ENCODE results near the gene SCNN1G.

Gene SCNN1G

DNA sequence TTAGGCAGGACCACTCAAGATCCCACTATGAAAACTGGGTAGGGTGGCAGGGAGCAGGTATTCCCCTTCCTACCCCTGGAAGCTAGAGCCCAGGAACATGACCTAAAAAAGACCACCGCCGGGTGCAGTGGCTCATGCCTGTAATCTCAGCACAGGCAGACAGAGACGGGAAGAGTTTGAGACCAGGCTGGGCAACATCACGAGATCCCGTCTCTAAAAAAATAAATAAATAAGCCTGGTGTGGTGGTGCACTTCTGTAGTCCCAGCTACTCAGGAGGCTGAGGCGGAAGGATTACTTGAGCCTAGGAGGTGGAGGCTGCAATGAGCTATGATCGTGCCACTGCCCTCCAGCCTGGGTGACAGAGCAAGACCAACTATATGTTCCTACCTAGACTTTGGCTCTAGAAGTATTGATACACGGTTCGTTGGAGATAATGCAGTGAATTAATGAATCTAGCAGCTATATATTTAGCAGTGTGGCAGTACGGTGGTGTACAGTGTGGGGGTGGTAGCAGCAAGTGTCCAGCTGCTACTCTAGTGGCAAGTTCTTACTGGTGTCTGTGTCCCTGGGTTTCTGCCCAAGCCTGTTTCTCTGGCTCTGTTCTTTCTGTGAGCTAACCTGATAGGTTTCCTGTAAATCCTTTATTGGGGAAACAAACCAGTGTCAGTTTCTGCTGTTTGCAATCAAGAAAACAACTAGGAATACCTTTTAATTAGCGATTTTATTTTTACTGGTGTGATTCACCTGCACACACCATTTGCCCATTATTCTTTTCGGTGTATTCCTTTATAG lies 30.0 kb upstream of the SCNN1G start:
- DNase-seq: no peak

DNA sequence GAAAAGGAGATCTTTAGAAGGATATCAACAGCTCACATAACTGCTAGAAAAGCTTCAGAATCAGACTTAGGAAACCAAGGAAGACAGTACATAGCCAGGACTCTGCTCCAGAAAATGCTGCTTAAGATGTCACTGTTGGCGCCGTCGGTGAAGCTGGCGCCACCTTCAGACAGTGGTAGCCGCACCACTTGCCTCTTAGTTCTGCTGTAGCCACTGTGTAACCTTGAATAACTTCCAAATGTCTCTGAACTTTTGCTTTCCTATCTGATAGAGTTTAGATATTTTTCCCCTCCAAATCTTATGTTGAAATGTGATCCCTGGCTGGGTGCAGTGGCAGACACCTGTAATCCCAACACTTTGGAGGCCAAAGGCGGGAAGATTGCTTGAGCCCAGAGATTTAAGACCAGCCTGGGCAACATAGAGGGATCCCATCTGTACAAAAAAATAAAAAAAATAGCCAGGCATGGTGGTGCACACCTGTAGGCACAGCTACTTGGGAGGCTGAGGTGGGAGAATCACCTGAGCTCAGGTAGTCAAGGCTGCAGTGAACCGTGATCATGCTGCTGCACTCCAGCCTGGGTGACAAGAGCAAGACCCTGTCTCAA lies 27.0 kb upstream of the SCNN1G start:
- no peak for DNase-seq

DNA sequence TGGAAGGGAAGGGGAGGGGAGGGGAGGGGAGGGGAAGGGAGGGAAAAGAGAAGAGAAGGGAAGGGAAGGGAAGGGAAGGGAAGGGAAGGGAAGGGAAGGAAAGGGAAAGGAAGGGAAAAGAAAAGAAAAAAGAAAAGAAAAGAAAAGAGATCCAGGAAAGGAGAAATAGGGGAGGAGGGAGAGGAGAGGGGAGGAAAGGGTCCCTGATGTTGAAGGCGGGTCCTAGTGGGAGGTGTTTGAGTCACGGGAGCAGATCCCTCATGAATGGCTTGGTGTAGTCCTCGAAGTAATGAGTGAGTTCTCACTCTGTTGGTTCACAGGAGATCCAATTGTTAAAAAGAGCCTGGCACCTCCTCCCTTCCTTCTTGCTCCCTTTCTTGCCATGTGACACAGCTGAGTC lies 26.4 kb upstream of the SCNN1G start:
- no peak for DNase-seq

DNA sequence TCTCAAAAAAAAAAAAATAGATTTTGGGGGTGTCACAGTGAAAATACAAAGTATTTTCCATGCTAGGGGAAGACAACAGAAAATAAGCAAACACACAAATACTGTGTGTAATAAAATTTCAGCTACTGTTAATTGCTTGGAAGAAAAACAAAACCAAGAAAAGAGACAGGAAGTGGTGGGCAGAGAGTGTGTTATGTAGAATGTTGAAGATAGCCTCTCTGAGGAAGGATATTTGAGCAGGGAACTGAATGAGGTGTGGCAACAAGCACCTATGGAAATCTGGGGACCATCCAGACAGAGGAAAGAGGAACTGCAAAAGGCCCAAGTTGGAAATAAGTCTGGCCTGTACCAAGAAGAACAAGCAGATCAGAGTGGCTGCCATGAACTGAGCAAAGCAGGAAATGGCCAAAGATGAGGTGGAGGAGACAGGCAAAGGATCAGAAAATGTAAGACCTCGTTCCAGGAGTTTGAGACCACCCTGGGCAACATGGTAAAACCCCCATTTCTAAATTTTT lies 25.5 kb upstream of the SCNN1G start:
- DNase-seq: no peak

DNA sequence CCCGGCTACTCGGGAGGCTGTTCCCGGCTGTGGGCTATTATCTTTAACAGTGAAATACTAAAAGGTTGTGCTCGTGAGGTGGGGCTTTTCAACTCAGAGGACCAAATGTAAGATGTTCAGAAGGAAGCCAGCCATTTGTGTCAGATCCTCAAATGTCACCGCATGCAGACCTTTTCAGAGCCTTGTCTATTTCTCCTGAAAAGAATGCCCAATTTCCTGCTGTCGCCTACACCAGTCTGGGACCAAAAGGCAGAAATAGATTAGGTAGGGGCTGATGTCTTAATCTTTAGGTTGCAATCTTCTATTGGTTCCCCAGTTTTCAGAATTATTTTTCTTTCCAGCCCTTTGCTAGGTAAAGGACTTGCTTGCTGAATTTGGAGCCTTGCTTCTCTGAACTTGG lies 24.4 kb upstream of the SCNN1G start:
- no peak for DNase-seq

DNA sequence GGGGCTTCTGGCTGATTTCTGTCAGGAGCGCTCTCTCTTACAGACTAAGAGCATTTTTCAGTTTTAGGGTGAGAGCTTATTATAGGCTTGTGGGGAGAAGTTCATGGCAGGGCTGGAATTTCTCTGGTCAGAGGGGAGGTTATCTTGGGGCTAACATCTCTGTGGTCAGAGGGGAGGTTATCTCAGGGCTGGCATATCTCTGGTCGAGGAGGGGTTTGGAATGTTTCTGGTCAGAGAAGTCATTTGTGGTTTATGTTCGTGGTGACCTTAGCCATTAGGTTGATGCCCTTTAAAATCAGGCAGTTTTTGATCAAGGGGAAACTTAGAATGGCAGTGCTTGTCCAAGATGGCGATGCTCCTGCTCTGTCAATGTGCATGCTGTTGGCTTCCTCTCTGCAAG lies 22.5 kb upstream of the SCNN1G start:
- no peak for DNase-seq

DNA sequence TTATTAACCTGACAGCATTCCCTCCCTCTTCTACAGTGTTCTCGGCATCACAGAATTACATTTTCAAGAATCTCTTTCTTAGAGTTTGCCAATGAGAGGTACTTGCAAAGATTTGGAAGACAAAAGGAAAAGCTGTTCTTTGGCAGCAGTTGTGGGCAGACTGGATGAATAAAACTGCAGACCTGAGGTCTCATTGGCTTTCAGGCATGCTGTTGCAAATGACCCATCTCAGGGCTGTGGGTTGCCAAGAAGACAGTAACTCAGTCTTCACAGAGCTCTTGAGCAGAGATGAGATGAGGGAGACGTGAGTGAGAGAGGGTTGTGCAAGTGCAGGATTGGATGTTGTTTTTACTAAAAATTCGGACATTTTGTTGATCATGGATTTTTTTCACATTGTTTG lies 22.0 kb upstream of the SCNN1G start:
- DNase-seq: no peak

DNA sequence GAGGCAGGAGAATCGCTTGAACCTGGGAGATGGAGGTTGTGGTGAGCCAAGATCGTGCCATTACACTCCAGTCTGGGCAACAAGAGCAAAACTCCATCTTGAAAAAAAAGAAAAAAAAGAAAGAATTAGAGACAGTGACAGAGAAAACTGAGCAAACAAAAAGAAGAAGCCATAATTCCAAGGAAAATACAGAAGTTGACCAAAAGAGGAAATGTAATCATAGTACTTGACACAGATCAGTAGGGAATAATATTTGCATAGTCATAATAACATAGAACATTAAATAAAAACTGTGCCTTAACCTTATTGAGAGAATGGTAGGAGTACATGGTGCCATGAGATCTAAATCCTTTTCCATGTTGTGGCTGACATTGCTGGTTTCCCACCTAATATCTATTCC lies 18.6 kb upstream of the SCNN1G start:
- DNase-seq: no peak

DNA sequence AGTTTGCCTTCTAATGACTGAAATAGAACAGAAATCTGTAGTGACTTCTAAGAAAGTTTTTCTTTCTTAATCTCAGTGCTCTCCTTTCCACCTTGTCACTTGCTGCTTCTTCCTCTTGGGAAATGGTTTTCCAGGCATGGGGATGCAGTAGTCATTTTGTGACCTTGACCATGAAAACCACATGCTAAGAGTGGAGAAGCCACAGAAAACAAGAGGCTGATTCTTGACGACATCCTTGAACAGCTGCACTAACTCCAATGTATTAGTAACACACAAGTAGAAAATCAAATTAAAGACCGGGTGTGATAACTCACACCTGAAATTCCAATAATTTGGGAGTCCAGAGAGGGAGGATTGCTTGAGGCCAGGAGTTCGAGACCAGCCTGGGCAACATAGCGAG lies 17.8 kb upstream of the SCNN1G start:
- no peak for DNase-seq

DNA sequence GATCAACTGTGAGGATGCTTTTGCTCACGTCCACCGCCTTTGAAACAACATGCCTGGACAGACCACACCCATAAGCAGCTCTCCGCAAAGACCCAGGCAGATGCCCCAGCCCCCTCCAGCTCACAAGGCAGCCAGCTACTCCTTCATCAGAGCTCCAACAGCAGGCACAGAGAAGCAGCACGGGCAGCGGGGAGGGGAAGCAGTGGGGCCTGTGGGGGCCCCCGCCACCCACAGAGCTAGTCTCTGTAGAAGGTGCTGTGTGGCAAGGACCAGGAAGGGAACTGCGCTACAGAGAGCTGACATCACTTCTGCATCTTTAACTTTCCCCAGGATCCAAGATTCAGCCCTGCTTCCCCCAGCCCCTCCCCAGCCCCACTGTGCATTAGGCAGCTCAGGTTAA lies 10.0 kb upstream of the SCNN1G start:
- DNase-seq: no peak

DNA sequence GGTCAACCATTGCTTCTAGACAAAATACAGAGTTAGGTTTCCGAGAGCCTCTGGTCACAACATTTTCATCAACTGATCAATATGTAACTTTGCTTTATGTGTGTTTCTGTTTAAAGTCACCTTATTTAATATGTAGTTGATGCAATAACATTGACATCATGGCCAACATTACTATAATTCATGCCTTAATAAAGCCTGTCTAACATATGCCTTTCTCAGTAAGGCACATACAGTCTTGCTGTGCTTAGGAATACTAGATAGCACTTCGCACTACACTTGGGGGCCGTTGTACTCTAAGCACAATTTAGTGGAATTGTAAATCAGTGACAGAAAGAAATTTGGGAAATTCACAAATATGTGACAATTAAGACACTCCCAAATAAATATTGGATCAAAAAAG lies 9.6 kb upstream of the SCNN1G start:
- DNase-seq: no peak

DNA sequence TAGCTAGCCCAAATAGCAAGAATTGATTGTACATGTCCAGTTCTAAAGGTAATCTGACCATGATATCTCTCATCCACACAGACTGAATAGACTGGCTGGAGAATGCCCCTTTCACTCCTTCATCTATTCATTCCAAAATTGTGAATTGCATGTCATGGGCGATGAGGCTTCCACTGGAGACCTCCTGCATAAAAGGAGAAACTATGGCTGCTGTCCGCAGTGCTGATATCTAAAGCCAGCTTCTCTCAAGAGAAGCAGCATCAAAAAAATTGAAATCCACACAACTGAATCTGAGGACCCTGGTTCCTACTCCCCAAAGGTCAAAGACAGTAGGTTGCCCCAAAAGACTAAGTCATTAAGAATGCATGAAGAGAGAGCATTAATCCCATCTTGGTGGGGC lies 7.9 kb upstream of the SCNN1G start:
- no peak for DNase-seq

DNA sequence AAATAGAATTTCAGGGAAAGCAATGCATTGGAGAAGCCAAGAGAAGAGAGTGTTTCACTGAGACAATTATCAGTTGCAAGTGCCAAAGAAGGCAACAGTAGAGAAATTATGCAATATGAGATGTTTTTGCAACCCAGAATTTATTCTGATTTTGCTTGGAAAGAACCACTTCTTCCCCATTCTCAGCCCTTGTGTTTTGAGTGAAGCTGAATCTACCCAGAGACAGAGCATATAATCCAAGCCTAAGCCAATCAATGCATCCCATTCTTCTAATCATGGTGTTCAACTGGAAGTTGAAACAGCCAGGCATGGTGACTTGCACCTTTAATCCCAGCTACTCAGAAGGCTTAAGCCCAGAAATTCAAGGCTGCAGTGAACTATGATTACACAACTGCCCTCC lies 6.9 kb upstream of the SCNN1G start:
- no peak for DNase-seq

DNA sequence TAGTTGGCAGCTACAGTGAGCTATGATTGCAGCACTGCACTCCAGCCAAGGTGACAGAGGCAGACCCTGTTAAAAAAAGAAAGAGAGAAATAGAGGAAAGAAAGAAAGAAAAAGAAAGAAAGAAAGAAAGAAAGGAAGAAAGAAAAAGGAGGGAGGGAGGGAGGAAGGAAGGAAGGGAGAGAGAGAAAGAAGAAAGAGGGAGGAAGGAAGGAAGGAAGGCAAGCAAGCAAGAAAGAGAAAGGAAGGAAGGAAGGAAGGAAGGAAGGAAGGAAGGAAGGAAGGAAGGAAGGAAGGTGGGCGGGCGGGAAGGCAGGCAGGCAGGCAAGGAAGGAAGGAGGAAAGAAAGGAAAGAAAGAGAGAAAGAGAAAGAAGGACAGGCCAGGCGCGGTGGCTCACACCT lies 1.0 kb upstream of the SCNN1G start:
- no peak for DNase-seq

DNA sequence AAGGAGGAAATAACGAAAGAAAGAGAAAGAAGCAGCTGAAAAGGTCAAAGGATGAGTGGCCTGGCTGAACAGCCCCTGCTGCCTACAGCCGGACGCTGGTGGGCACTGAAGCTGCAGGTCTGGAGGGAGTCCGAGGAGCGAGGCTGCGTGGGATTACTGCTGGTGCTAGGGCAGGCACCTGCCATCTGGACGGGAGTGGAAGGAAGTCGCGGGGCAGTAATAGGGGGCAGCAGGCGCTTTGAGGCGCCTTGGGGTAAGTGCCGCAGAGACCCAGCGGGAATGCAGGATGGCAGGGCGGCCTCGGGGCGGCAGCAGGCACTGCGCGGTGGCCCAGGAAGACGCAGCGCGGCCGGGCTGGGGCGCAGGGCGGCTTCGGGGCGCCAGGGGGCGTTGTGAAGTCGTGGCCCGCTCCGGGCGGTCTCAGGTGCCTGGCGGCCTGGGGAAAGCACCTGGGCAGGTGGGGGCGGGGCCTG lies 303 bp upstream of the SCNN1G start:
- peak; percentile 22 to 26 for DNase-seq

DNA sequence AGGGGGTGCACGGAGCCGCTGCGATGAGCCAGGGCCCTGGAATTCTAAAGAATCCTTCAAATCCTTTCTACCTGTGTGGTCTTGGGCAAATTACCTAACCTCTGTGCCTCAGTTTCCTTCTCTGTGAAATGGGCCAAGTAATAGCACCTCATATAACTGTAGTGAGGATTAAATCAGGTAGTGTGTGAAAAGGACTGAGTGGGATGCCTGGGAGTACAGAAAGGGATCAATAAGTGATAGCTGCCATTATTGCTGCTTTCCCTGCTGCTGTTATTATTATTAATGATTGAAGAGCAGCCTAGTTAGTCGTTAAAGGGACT lies 958 bp downstream of the SCNN1G start:
- no peak for DNase-seq

DNA sequence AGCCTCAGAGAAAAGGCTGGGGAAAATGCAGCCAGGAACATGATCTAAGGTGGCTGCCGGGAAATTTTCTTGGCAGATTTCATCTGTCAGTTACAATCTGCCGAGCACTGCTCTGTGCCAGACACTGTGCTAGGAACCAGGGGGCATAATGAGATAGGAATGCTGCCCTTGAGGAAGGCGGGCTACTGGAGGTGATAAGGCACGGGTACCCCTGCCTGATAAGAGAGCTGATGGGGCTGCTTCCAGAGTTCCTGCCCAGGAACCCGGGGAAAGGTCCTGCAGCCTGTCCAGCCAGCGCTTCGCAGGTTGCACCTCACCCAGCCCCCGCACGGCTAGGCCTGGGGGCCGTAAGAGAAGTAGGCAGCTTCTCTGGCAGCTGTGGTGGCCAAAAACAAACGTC lies 3.1 kb downstream of the SCNN1G start:
- DNase-seq: no peak

DNA sequence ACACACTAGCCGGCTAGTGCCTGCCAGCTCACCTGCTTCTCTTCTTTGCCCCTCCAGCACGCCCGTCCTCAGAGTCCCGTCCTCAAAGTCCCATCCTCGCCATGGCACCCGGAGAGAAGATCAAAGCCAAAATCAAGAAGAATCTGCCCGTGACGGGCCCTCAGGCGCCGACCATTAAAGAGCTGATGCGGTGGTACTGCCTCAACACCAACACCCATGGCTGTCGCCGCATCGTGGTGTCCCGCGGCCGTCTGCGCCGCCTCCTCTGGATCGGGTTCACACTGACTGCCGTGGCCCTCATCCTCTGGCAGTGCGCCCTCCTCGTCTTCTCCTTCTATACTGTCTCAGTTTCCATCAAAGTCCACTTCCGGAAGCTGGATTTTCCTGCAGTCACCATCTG lies 3.6 kb downstream of the SCNN1G start:
- no peak for DNase-seq

DNA sequence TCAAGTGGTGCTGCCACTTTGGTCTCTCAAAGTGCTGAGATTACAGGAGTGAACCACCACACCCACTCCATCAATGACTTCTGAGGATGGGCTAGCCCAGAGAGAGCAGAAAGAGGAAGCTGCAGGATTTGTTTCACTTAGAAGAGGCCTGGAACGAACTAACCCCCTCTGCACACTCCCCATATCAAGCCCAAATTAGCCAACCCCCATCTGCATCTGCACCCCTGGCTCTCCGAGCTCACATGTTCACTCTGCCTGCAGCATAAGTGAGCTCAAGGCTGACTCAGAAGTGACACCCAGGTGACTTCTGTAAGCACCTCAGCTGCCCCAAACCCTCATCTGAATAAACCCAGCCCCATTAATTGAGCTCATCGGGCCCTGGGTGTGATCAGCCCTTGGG lies 4.8 kb downstream of the SCNN1G start:
- no peak for DNase-seq

DNA sequence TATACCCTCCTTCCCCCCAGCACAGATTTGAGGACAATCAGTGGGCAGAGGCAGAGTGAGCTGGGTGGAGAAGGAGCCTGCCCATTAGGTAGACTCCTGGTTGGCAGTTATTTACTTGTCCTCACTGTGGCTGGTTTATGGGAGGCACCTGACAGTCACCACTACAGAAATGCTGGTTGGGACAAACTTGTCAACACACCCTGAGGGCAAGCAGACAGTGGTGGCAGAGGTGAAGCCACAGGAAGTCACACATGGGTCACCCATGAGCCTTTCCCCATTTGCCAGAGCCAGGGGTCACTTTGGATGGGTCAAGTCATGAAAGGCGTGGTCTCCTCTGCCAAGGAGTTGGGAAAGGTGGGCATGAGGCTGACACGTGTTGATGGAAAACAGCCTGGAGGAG lies 6.4 kb downstream of the SCNN1G start:
- DNase-seq: no peak

DNA sequence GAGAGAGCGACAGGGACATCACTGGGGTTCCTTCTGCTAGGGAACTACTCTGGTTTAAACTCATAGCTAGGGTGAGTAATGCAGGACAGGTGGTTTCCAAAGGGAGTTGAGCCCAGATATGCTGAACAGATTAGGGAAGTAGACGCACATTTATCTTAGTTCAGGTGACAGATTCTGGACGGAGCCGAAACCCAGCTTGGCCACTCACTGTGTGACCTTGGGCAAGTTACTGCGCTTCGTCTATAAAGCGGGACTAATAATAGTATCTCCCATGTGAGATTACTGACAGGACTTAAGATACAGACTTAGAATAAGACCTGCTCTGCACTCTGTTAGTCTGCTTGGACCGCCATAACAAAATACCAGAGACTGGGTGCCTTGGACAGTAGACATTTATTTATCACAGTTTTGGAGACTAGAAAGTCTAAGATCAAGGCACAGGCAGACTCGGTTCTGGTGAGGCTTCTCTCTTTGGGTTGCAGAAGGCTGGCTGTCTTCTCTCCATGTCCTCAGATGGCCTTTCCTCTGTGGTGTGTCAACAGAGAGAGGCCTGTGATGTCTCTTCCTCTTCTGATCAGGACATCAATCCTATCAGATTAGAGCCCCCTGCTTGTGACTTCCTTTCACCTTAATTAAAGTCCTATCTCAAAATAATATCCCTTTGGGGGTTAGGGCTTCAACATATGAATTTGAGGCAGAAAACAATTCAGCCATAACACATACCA lies 12.1 kb downstream of the SCNN1G start:
- no peak for DNase-seq

DNA sequence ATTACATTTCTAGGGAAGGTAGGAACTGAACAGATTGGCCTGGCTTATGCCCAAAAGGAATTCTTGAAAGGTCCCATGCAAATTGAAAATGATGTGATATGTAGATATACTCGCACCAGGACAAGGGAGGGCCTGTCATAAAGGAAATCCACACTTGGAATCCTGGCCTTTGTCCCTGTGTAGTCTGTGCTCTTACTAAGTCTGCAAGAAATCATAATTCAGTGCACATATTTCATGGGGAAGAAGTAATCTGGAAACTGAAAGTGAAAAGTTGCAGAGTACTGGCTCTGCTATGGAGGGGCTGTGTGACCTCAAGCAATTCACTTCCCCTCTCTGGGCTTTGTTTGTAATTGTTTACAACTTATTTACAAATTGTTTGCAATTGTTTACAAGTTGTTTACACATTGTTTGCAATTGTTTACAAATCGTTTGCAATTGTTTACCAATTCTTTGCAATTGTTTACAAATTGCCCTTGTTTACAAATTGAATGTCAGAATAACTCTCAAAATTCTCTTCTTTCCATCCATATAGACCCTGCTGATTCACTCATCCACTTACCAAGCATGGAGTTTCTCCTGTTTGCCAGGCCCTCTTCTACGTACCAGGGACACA lies 12.9 kb downstream of the SCNN1G start:
- no peak for DNase-seq

DNA sequence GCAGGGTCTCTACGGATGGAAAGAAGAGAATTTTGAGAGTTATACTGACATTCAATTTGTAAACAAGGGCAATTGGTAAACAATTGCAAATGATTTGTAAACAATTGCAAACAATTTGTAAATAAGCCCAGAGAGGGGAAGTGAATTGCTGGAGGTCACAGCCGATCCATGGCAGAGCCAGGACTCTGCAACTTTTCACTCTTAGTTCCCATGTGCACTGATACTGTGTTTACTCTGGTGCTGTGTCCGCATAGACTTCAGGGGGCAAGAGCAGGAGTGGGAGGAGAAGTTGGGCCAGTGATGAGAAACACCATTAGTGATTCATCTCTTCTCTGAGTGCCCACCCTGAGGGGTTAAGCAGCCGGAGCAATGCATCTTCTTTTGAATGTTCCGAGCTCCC lies 14.0 kb downstream of the SCNN1G start:
- no peak for DNase-seq

DNA sequence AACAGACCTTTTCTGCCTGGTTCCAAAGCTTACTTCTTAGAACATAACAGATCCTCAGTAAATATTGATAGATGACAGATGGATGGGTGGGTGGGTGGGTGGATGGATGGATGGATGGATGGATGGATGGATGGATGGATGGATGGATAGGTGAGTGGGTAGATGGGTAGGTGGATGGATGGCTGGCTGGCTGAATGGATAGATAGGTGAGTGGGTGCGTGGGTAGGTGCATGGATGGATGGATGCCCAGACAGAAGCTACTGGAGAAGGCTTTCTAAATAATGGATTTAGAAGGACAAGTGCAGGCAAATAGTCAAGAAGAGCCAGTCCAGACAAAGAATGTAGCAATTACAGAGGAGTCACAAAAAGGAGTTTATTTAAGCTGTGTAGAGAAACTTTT lies 19.6 kb downstream of the SCNN1G start:
- DNase-seq: no peak

All from SHP77 (cell line).